GM18517 (cell line): ENCODE measurements around the gene TEX261.

Source experiments
- ATAC-seq: cut with Tn5 transposase; IDR thresholded peaks from one replicate; pipeline ENCODE4 v1.9.1; 2021; ENCODE audit warnings: mild to moderate bottlenecking, moderate library complexity; ENCODE audit not compliant: unreplicated experiment

Gene TEX261

DNA sequence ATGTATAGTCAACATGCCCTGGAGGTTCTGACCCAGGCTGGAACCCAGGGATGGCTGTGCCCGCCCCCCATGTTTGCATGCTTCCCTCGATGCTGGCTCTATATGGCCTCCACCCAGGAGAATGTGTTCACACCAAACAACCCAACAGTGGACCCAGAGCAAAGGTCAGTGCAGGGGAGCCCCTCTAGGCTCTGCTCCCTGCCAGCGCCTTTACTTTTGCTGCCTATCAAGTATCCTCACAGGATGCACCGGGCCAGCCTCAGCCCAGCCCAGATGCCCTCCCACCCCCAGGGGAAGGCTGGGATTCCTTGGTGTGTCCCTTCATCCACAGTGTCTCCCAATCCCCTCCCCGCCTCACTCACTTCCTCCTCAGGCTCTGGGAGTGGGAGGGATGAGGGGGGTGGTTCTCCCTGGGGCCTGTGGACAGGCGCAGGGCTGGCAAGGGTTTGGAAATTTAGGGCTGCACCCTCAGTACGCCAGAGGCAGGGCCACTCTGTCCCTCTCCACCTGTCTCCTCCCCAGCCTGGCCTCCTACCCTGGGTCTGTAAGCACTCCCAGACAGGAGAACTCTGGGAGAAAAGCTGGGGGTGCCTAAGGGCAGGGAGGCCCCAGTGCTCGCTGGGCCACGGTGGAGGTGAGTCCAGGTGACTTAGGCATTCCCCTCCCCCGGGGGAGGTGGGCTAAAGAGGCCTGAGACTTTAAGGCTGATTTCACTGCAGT, 56.6 kb downstream of the TEX261 start:
- no peak for ATAC-seq

DNA sequence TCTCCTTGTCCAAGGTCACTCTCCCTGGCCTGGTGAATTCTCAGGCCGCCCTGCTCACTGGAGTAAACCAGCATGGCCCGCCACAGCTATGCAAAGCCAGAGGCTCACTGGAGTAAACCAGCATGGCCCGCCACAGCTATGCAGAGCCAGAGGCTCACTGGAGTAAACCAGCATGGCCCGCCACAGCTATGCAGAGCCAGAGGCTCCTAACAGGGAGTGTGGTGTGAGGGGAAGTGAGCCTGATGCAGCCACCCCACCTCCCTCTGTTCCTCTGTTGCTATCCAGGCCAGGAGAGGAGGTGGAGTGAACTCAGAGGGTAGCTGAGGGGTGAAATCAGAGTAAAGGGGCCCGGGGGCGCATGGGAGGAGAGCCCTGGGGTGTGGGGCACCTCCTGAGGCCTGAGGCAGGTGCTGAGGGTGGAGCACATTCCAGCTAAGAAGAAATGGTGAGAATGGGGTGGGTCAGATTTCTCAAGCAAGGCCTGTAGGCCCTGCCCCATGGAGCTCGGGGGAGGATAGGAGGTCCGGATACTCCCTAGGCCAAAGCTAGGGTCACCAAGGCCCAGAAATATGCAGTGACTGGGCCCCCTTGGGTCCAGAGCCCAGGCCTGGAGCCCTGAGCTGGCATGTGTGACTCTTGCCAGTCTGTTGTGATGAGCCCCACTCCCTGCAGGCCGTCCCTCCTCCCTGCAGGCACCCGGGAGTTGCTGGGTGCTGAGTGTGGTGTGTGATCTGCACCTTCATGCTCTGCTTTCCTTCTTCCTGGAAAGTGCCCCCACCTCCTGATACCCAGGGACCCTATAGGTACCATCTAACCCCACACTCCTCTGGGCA, 57.5 kb downstream of the TEX261 start:
- no peak for ATAC-seq

DNA sequence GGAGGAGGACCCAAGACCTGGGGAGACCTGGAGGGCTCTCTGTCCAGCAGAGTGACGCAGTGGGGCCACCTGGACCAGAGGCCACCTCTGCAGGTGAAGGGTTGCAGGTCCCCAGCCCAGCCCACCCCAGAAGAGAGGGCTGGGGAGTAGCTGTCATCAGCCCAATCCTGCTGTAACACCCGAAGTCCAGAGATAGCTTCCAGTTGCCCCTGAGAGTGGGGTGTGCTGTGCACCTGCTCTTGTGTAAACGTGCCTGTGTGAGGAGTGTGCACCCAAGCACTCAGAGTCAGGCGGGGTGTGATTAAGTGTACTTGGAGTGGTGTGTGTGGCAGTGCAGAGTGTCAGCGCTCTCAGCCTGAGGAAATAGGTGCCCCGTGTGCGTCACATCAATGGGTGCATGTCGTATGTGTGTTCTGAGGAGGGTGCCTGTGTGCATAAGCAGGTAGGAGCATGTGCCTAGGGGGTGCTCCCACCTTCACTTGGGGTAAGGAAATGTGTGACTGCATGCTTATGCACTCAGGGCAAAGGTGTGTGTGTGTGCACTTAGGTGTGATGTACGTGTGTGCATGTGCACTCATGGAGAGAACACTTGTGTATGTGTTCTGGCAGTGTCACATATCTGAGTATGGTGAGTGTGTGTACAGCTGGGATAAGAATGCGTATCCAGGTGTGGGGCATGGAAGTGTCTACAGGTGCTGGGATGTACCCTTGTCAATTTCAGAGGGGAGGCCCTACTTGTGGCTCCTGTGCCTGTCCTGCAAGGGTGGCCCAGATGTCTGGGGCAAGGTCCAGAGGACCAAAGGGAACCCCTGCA, 58.3 kb downstream of the TEX261 start:
- no peak for ATAC-seq
